Thoracic aorta (tissue), 2 donors: ENCODE measurements around the gene ST6GALNAC3. TPM values are rescaled to one million over a fixed set of nuclear protein-coding genes. Genes with fewer than 3 reads are reported as not detected.

Experiments used
- ATAC-seq: fragments of 150-250 bp; one replicate; pipeline ENCODE4 v1.8.0; 2017; ENCODE audit warnings: low read depth; ENCODE audit not compliant: insufficient number of reproducible peaks, low FRiP score
- DNase-seq: peaks from one replicate; pipeline ENCODE4 v3.0.0-alpha.2; 2020; ENCODE audit warnings: low spot score
- H3K27ac ChIP-seq, 2 donors: fragments of 200-600 bp; sonication (generic); 1 replicate in 1 of 2; 2 replicates in 1 of 2; pipeline ENCODE4 v1.5.1; 2016; ENCODE audit warnings: mild to moderate bottlenecking in 2 of 2, moderate library complexity in 2 of 2
- H3K27me3 ChIP-seq: fragments of 200-600 bp; sonication (generic); replicated peaks from 2 replicates; pipeline ENCODE4 v1.6.0; 2016; ENCODE audit warnings: mild to moderate bottlenecking; ENCODE audit not compliant: insufficient read depth
- H3K36me3 ChIP-seq: fragments of 200-600 bp; sonication (generic); one replicate; pipeline ENCODE4 v1.5.1; 2016
- H3K4me1 ChIP-seq, 2 donors: fragments of 200-600 bp; sonication (generic); 1 replicate in 1 of 2; 2 replicates in 1 of 2; pipeline versions ENCODE4 v1.5.1 to v1.6.0; 2016; ENCODE audit warnings: low read depth in 2 of 2, mild to moderate bottlenecking in 1 of 2; ENCODE audit not compliant: control insufficient read depth in 1 of 2
- H3K4me3 ChIP-seq: fragments of 200-600 bp; sonication (generic); 2 replicates; pipeline ENCODE4 v1.5.1; 2016; ENCODE audit warnings: mild to moderate bottlenecking
- H3K9me3 ChIP-seq: fragments of 200-600 bp; sonication (generic); 2 replicates; pipeline ENCODE4 v1.5.1; 2016
- total RNA-seq, 2 donors: library from RNA; depleted of rRNA; stranded (reverse); fragments of >200 nt; gene quantifications; one replicate each; pipeline versions ENCODE4 v1.1.0 to v1.2.3, GENCODE V29; 2016
- TF ChIP-seq, protein P1 (sequence below): fragments of 200-600 bp; sonication (generic); IDR thresholded peaks from one replicate; pipeline ENCODE4 v1.5.1; 2019; ENCODE audit warnings: antibody characterized with exemption

Gene ST6GALNAC3
- total RNA-seq, 2 donors from 2014 or later, result 1.4 to 9.5 TPM

DNA sequence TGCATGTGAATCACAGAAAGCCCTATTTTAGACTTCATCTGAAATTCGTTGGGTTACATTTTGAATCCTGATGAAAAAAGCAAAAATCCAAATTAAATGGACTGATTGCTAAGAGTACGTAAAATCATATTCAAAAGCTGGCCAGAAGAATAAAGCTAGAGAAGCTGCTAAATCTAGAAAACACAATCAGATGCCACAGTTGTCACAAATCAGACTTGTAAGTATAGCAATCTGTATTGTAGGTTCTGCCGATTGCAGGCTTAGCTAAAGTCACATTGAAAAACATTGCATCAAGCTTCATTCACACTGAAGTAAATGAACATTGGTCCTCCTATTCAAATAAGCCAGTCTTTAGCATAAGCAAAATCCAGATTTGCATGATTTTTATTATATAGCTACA, 557.6 kb downstream of the ST6GALNAC3 start:
- ATAC-seq, result no peak
- no peaks in the 10 kb centered on the region for H3K27me3 ChIP-seq

DNA sequence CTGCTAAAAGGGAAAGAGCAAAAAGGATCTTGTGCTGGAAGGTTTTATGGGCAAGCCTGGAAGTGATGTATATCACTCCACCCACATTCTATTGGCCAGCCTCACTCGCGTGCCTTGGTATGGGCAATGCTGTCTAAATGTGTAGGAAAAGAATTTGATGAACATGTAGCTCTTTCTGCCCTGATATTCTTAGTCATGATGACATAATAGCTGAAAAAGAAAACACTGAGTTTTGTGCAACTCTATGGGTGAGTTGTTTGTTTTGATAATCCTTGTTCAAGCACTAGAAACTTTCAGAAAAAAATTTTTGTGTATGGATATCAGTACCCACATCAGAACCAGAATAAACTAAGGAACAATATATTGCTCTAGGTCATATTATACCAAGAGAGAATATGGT, 561.2 kb downstream of the ST6GALNAC3 start:
- no peaks in the 10 kb centered on the region for H3K9me3 ChIP-seq
- no peak for DNase-seq
- no peaks in the 10 kb centered on the region for H3K27me3 ChIP-seq

More for the DNA sequence above, 557.6 kb downstream of the ST6GALNAC3 start:
- TF ChIP-seq, protein P1, sequence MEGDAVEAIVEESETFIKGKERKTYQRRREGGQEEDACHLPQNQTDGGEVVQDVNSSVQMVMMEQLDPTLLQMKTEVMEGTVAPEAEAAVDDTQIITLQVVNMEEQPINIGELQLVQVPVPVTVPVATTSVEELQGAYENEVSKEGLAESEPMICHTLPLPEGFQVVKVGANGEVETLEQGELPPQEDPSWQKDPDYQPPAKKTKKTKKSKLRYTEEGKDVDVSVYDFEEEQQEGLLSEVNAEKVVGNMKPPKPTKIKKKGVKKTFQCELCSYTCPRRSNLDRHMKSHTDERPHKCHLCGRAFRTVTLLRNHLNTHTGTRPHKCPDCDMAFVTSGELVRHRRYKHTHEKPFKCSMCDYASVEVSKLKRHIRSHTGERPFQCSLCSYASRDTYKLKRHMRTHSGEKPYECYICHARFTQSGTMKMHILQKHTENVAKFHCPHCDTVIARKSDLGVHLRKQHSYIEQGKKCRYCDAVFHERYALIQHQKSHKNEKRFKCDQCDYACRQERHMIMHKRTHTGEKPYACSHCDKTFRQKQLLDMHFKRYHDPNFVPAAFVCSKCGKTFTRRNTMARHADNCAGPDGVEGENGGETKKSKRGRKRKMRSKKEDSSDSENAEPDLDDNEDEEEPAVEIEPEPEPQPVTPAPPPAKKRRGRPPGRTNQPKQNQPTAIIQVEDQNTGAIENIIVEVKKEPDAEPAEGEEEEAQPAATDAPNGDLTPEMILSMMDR, result no peak
- H3K4me1 ChIP-seq, result no peaks in the 10 kb centered on the region
- DNase-seq, result no peak
- no peak overlapping the region for H3K27ac ChIP-seq
- no peak overlapping the region for H3K4me3 ChIP-seq
- no peaks in the 10 kb centered on the region for H3K9me3 ChIP-seq
- no peaks in the 10 kb centered on the region for H3K36me3 ChIP-seq

DNA sequence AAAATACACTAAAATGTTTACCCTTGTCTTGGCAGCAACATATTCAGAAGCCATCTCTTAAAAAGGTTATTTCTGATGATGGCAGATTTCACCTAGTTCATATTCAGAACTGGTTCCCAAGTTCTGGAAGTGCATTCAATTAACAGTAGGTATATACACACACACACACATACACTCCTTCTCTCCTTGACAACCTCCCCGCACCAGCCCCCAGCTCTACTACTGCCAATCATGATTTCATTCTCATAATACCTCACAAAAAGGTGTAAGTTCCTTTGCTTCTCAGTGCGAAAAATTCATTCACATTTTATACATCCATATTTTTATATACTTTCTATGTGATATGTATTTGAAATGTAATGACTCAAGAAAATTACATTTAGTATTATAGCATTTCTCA, 564.6 kb downstream of the ST6GALNAC3 start:
- Histone ChIP-seq H3K4me3 (no peak overlapping the region), H3K27ac (no peak overlapping the region), H3K36me3 (no peaks in the 10 kb centered on the region), H3K4me1 (no peaks in the 10 kb centered on the region), H3K27me3 (no peaks in the 10 kb centered on the region), H3K9me3 (no peaks in the 10 kb centered on the region)
- TF ChIP-seq, protein P1, result no peak
- DNase-seq, result no peak
- ATAC-seq, result no peak

More for the DNA sequence above, 561.2 kb downstream of the ST6GALNAC3 start:
- ATAC-seq, result no peak
- Histone ChIP-seq H3K4me3 (no peak overlapping the region), H3K27ac (no peak overlapping the region), H3K4me1 (no peaks in the 10 kb centered on the region), H3K36me3 (no peaks in the 10 kb centered on the region)
- TF ChIP-seq, protein P1, result no peak

DNA sequence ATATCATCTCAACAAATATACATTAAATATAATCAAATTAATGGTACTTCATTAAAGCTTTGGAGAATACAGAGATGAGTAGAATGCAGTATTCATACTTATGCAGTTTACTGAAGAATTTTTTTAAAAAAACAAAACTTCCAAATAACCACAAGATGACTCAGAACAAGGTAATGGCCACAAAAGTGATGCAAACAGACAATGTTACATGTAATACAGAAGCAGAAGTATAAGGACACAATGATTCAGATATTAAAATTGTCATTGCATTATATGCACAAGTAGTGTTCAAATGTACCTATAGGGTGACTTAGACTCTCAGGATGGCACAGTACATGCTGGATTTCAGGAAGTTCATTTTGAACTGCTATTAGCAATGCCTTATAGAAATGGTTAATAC, 565.5 kb downstream of the ST6GALNAC3 start:
- no peak overlapping the region for H3K27ac ChIP-seq
- TF ChIP-seq, protein P1, result no peak
- ATAC-seq (no peak), DNase-seq (no peak)
- H3K9me3 ChIP-seq, result no peaks in the 10 kb centered on the region
- H3K4me3 ChIP-seq, result no peak overlapping the region
- H3K36me3 ChIP-seq, result no peaks in the 10 kb centered on the region
- H3K27me3 ChIP-seq, result no peaks in the 10 kb centered on the region
- no peaks in the 10 kb centered on the region for H3K4me1 ChIP-seq

DNA sequence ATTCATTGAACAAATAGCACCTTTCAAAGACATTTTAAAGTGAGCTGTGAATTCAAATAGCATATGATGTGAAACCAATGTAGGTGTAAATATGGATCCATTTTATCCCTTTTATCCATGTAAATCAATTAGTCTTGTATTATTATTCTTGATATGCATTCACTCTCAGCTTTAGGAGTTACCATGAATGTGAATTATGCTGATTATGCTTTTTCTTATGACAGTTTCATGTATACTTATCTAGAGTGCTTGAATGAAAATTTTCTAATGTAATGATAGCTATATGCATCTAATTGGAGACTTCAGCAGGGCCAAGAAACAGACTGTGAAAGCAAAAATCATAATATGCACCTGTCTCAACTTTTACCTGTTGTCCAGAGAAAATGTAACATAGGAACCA, 566.2 kb downstream of the ST6GALNAC3 start:
- ATAC-seq (no peak), DNase-seq (no peak)
- Histone ChIP-seq H3K9me3 (no peaks in the 10 kb centered on the region), H3K36me3 (no peaks in the 10 kb centered on the region), H3K27ac (no peak overlapping the region), H3K27me3 (no peaks in the 10 kb centered on the region), H3K4me3 (no peak overlapping the region), H3K4me1 (no peaks in the 10 kb centered on the region)
- TF ChIP-seq, protein P1, result no peak
